GM21381 (cell line): ENCODE measurements around the gene ESR1.
"Not testable (repeated sequence)": the region's sequence is repeated elsewhere in the genome, so short reads cannot be mapped to it uniquely, and the experiment has no call there.

Experiments used
- ATAC-seq: cut with Tn5 transposase; IDR thresholded peaks from one replicate; pipeline ENCODE4 v1.9.1; 2021; ENCODE audit warnings: mild to moderate bottlenecking, moderate library complexity; ENCODE audit not compliant: unreplicated experiment

ESR1 gene

DNA sequence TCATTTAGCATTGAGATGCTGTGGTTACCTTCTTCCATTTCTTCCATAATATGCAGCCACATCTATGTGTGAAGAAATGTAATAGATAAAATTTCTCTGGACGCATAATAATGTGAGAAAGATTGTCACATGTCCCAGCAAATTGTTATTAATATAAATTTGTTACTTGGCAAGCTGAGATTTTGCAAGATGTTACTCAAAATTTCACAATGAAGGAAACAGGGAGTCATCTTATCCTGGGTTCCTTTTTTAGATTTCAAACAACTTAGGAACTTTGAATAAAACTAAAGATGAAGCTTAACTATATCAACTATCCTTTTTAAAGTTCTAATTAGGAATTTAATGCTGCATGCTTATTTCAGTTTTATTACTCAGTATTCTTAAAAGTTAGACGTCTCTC lies 3.6 kb downstream of the ESR1 start:
- ATAC-seq: no peak

- ATAC-seq: no peak
Measured at GRCh38 chr6:151813858-151814257, 6.4 kb downstream of the ESR1 start.

DNA sequence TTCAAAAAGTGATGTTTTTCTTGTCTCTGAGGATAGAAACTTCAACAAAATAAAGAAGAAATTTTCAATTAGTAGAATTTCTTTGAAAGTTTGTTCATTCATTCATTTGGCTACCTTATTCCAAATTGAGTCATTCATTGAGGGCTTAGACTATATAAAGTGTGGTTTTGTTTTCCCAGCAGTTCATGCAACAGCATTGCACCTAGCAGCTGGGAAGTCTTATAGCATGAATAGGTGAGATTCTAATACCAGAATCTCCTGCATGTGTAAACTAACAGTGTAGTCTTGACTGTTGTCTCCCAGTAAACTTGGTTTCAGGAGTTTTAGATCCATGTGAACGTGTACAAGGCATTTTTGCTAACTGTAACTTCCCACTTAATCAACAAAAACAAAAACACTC lies 7.1 kb downstream of the ESR1 start:
- ATAC-seq: no peak

GRCh38 chr6:151822252-151823111 lies 15.0 kb downstream of the ESR1 start:
- ATAC-seq: peak; percentile 96

DNA sequence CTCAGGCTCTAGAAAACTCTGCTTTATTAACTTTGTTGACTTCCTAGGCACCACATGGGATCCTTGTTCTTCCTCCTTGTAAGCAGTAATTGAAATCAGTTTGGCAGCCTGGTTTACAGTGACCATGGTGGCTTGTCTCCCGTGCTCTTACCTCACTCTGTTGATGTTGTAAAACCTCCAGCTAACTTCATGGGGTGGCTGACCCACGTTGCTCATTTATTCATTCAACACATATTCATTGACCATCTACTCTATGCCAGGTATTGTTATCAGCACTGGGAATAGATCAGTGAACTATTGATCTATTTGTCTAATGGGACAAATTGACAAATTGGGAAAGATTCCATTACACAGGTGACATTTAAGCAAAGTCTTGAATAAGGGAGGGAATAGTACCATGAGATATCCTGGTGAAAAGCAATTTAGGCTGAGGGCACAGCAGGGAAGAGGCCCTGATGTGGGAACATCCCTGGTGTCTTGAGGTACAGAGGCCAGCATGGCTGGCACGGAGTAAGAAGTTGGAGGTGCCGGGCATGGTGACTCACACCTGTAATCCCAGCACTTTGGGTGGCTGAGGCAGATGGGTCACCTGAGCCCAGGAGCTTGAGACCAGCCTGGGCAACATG lies 19.1 kb downstream of the ESR1 start:
- no peak for ATAC-seq

- no peak for ATAC-seq
Measured at GRCh38 chr6:151832710-151833109, 25.2 kb downstream of the ESR1 start.

GRCh38 chr6:151835396-151835795 lies 27.9 kb downstream of the ESR1 start:
- no peak for ATAC-seq

GRCh38 chr6:151837223-151837622 lies 29.7 kb downstream of the ESR1 start:
- ATAC-seq: no peak

DNA sequence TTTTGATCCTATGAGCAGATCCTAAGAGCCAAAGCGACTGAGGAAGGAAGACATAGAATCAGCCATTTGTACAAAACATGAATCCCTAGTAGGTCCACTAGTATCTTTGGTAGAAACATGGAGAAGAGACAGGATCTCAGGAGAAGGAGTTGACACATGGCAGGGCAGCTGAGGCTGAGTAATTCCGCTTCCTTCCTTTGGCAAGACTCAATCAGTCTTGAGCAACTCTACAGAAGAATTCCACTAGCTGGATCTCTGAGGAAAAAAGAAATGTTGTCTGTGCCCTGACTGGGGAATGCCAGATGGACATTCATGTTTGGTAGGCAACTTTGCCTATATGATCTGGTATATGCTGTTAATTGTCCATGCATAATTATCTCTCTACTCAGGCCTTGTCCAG lies 35.3 kb downstream of the ESR1 start:
- ATAC-seq: no peak

DNA sequence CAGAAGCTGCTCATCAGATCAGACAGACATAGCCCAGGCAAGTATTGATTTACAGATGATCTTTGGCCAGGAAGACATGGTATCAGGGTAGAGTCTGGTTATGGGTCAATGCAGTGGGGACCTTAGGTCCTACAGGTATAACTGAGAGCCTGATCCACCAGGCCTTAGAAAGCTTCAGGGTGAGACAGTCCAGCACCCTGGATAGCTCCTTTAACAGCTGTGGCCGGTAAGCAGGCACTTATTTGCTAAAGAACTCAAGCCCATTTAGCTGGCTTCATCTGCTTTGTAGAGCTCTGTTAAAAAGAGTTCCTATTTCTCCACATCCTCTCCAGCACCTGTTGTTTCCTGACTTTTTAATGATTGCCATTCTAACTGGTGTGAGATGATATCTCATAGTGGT lies 39.6 kb downstream of the ESR1 start:
- no peak for ATAC-seq

- no peak for ATAC-seq
Measured at GRCh38 chr6:151850479-151851003, 43.1 kb downstream of the ESR1 start.

GRCh38 chr6:151858294-151858693 lies 50.8 kb downstream of the ESR1 start:
- ATAC-seq: no peak

GRCh38 chr6:151862461-151862860 lies 55.0 kb downstream of the ESR1 start:
- no peak for ATAC-seq

- ATAC-seq: not testable (repeated sequence)
Measured at GRCh38 chr6:151867361-151867869, 59.9 kb downstream of the ESR1 start.

GRCh38 chr6:151869345-151869744 lies 61.9 kb downstream of the ESR1 start:
- no peak for ATAC-seq

- ATAC-seq: no peak
Measured at GRCh38 chr6:151869787-151870186, 62.3 kb downstream of the ESR1 start.

DNA sequence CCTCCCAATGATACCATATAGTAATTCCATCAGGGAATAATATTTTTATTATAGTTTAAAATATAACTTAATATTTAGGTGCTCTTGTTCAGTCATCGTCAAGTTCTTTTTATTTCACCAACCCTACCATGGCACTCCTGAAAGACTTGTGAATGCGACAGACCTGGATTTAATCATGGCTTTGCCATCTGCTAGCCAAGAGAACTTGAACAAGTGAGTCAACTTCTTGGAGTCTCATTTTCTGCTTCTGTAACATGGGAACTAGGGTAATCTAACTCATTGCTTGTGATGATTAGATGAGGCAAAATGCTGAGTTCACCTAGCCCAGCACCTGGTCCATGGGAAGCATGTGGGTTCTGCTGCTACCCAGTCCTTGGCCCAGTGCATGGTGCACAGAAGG lies 62.9 kb downstream of the ESR1 start:
- no peak for ATAC-seq

DNA sequence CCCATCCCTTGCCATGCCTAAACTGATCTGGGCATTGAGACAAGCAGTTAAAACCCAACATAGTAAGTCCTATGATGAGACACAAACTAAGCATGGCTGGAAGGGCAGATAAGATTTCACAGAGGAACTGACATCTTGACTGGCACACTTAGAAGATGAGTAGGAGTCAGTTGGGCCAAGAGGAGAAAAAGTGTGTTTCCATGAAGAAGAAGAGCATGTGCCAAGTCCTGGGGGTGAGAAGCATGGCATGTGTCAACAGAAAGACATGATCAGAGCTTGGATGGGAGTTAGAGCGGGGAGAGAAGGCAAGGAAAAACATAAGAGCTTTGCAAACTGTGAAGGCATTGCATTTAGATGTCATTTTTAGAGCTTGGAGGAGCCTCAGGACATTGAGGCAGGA lies 68.0 kb downstream of the ESR1 start:
- no peak for ATAC-seq

DNA sequence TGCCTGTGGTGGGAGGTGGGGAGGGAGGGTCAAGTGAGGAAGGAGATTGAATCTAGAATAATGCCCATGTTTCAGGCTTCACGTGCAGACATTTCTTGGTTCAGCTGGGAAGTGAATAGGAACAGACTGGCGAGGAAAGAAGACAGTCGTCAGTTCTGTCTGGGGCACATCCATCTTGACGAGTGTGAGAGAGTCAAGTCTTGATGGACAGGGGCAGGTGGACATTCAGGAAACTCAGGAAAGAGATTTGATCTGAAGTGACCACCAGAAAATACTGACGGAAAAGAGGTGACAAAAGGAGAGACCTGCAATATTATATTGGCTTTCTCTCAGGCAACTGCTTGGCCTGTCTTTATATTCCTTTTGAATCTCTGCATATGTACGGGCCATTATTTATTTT lies 68.6 kb downstream of the ESR1 start:
- no peak for ATAC-seq

GRCh38 chr6:151877458-151877857 lies 70.0 kb downstream of the ESR1 start:
- no peak for ATAC-seq

DNA sequence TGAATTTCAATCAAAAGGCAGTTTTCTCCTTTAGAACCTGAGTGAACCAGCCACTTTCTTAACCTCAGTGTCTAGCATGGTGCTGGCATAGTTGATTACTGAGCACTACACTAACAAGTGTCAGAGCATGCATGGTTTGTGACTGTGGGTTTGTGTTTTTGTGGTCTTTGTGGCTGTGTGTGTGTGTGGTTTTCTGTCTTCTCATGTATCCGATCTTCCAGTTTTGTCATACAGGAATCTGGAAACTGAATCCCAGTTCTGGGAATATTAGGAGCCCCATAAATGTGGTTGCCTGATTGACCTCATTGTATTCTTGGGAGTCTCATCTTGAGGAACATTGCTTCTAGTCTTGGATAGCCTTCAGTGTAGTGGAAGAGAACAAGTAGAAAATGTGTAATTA lies 73.7 kb downstream of the ESR1 start:
- no peak for ATAC-seq

- no peak for ATAC-seq
Measured at GRCh38 chr6:151882206-151882605, 74.7 kb downstream of the ESR1 start.
